A673 (cell line): ENCODE results near the gene CD72.

Experiments used
- CTCF ChIP-seq: fragments of 300-800, 200-600 bp; sonication (generic); conservative IDR thresholded peaks from 2 replicates; pipeline ENCODE4 v1.5.1; 2017; ENCODE audit warnings: low read depth, mild to moderate bottlenecking, antibody characterized with exemption, low read length, moderate library complexity, mixed read lengths
- EZH2 ChIP-seq: fragments of 200-600 bp; sonication (generic); IDR thresholded peaks from 2 replicates; pipeline ENCODE4 v1.6.1; 2017; ENCODE audit warnings: borderline replicate concordance, low read depth, mild to moderate bottlenecking, mixed read lengths, antibody characterized with exemption, low read length; ENCODE audit not compliant: poor library complexity, severe bottlenecking

GRCh38 chr9:35643046-35643445 lies 24.8 kb upstream of the CD72 start:
- TF ChIP-seq CTCF (no peak), EZH2 (no peak)
